Prostate gland (tissue), 2 donors: ENCODE measurements around the gene TXNDC12. TPM values are rescaled to one million over a fixed set of nuclear protein-coding genes. Genes with fewer than 3 reads are reported as not detected.

Experiments
- DNase-seq: peaks from one replicate; pipeline ENCODE4 v3.0.0-alpha.2; 2019; ENCODE audit warnings: low spot score
- H3K27ac ChIP-seq, 2 donors: fragments of 200-600 bp; sonication (generic); 2 replicates each; pipeline ENCODE4 v1.5.1; 2017 to 2019
- H3K27me3 ChIP-seq: fragments of 200-600 bp; sonication (generic); replicated peaks from 2 replicates; pipeline ENCODE4 v1.5.1; 2019; ENCODE audit not compliant: insufficient read depth
- H3K36me3 ChIP-seq, 2 donors: fragments of 200-600 bp; sonication (generic); 1 replicate in 1 of 2; 2 replicates in 1 of 2; pipeline versions ENCODE4 v1.5.1 to v1.8.1; 2017 to 2019
- H3K4me1 ChIP-seq: fragments of 200-600 bp; sonication (generic); replicated peaks from 2 replicates; pipeline ENCODE4 v1.5.1; 2019
- H3K4me3 ChIP-seq, 2 donors: fragments of 200-600 bp; sonication (generic); 2 replicates each; pipeline ENCODE4 v1.5.1; 2017 to 2019
- H3K9me3 ChIP-seq: fragments of 200-600 bp; sonication (generic); 2 replicates; pipeline ENCODE4 v1.5.1; 2017
- POLR2A ChIP-seq: fragments of 450-650 bp; IDR thresholded peaks from one replicate; pipeline ENCODE4 v1.6.1; 2016; ENCODE audit warnings: antibody characterized with exemption, mild to moderate bottlenecking
- POLR2AphosphoS5 ChIP-seq: sonication (generic); formaldehyde crosslinking; IDR thresholded peaks from one replicate; pipeline ENCODE4 v1.6.1; 2017; ENCODE audit warnings: antibody characterized with exemption
- WGBS: methylation state at CpG from one replicate; pipeline ENCODE4 v1.1.5; 2018; 5-methylcytosine and 5-hydroxymethylcytosine counted together
- intact Hi-C: fragments of 100-400 bp; cut with DNase I; formaldehyde crosslinking; loops from one replicate; pipeline ENCODE4 v1.14.2; 2022
- total RNA-seq, 2 donors: library from RNA; depleted of rRNA; stranded (reverse); fragments of >200 nt; gene quantifications; one replicate each; pipeline ENCODE4 v1.1.0, GENCODE V29; 2016
- TF ChIP-seq, protein P1 (sequence below), 4 experiments: fragments of 200-600 bp in 2 of 4; fragments of 450-650 bp in 2 of 4; sonication (generic) in 2 of 4; IDR thresholded peaks; 1 replicate in 3 of 4; 2 replicates in 1 of 4; pipeline ENCODE4 v1.5.1; 2016 to 2019; ENCODE audit warnings: antibody characterized with exemption in 4 of 4, mild to moderate bottlenecking in 2 of 4, moderate library complexity in 2 of 4

TXNDC12 gene
- total RNA-seq, 2 donors from 2014 or later, result 46.1 to 70.6 TPM

DNA sequence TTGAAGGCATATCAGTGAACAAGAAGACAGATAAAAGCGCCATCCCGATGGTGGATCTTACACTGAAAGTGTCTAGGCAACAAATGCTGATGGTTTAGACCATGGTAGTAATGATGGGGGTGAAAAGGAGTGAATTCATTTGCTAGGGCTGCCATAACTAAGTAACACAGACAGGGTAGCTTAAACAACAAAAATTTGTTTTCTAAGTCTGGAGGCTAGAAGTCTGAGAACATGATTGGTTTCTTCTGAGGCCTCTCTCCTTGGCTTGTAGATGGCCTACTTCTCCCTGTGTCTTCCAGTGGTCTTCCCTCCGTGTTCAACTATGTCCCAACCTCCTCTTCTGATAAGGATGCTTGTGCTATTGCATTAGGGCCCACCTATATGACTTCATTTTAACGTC lies 51.1 kb downstream of the TXNDC12 start:
- Histone ChIP-seq H3K9me3 (no peaks in the 10 kb centered on the region), H3K4me1 (no peaks in the 10 kb centered on the region), H3K27me3 (no peaks in the 10 kb centered on the region), H3K27ac (no peak overlapping the region), H3K4me3 (no peak overlapping the region), H3K36me3 (no peaks in the 10 kb centered on the region)
- intact Hi-C loops, result loop anchor here (5.0 kb wide), 1 partner anchor 107 kb away; no protein-coding TSS in a partner anchor
- TF ChIP-seq POLR2AphosphoS5 (no peak), POLR2A (no peak)
- TF ChIP-seq, protein P1, sequence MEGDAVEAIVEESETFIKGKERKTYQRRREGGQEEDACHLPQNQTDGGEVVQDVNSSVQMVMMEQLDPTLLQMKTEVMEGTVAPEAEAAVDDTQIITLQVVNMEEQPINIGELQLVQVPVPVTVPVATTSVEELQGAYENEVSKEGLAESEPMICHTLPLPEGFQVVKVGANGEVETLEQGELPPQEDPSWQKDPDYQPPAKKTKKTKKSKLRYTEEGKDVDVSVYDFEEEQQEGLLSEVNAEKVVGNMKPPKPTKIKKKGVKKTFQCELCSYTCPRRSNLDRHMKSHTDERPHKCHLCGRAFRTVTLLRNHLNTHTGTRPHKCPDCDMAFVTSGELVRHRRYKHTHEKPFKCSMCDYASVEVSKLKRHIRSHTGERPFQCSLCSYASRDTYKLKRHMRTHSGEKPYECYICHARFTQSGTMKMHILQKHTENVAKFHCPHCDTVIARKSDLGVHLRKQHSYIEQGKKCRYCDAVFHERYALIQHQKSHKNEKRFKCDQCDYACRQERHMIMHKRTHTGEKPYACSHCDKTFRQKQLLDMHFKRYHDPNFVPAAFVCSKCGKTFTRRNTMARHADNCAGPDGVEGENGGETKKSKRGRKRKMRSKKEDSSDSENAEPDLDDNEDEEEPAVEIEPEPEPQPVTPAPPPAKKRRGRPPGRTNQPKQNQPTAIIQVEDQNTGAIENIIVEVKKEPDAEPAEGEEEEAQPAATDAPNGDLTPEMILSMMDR (IDR thresholded peaks at IDR 0.05), result no peak
- 57% methylated on average over 4 of the region's 4 CpGs for WGBS
- DNase-seq, result no peak

DNA sequence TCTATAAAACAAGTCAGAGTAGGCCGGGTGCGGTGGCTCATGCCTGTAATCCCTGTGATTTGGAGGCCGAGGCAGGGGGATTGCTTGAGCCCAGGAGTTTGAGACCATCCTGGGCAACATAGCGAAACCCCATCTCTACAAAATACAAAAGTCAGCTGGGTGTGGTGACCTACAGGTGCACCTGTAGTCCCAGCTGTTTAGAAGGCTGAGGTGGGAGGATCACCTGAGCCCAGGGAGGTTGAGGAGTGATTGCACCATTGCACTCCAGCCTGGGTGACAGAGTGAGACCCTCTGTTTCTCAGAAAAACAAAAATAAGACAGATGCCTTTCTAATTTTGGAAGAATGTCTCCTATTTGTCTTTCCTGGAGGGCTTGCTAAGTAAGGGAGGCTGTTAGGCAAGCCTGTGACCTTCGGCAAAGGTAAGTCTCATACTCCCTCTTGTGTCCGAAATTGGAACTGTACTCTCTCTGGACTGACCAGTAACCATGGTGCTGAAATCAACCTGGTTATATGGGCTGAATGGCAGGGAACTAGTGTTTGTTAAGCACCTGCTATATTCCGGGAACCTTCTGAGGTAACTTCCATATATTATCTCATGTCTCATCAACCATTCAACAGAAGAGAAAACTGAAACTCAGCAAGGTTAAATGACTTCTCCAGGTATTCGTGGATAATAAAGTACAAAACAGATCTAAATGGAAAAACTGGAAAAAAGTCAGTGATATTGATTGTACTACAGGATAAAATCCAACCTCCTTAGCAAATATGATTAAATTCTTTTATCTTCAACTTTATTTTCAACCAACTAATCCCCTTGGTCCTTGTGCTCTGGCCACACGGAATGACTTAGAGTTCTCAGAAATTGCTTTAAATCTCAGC lies 52.7 kb downstream of the TXNDC12 start:
- intact Hi-C loops, result loop anchor here (5.0 kb wide), 1 partner anchor 105 kb away; no protein-coding TSS in a partner anchor
- Histone ChIP-seq H3K9me3 (no peaks in the 10 kb centered on the region), H3K27ac (no peak overlapping the region), H3K36me3 (no peaks in the 10 kb centered on the region), H3K4me1 (no peaks in the 10 kb centered on the region), H3K27me3 (no peaks in the 10 kb centered on the region), H3K4me3 (no peak overlapping the region)
- DNase-seq, result peak; percentile 88
- TF ChIP-seq POLR2A (no peak), POLR2AphosphoS5 (peak; percentile 59)
- TF ChIP-seq, protein P1 (IDR thresholded peaks at IDR 0.05), result peak; percentile 83 to 94 (median 88)
- WGBS, result 55% methylated on average over 9 of the region's 9 CpGs

DNA sequence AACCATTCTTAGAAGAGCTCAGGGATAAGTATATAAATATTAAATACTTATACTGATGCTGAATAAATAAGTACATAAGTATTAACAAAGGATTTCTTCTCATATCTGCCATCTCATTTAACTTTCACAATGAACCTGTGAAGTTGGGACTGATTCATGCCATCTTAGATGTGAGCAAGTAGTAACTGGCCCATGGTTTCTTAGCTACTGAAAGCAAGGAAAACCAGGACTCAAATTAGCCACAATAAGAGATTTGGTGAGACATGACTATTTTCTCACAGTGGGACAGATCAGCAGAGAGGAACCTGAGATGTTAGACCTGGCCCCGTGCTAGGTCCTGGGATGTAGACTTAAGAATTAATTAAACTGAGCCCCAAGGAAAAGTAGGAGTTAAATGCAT lies 56.3 kb downstream of the TXNDC12 start:
- no peak overlapping the region for H3K4me3 ChIP-seq
- intact Hi-C loops, result no loop called here
- TF ChIP-seq POLR2A (no peak), POLR2AphosphoS5 (no peak)
- TF ChIP-seq, protein P1 (IDR thresholded peaks at IDR 0.05), result no peak
- no peaks in the 10 kb centered on the region for H3K4me1 ChIP-seq
- DNase-seq, result no peak
- H3K36me3 ChIP-seq, result no peaks in the 10 kb centered on the region
- H3K27me3 ChIP-seq, result no peaks in the 10 kb centered on the region
- no peak overlapping the region for H3K27ac ChIP-seq
- 88% methylated on average over 1 of the region's 1 CpG for WGBS
- H3K9me3 ChIP-seq, result no peaks in the 10 kb centered on the region

DNA sequence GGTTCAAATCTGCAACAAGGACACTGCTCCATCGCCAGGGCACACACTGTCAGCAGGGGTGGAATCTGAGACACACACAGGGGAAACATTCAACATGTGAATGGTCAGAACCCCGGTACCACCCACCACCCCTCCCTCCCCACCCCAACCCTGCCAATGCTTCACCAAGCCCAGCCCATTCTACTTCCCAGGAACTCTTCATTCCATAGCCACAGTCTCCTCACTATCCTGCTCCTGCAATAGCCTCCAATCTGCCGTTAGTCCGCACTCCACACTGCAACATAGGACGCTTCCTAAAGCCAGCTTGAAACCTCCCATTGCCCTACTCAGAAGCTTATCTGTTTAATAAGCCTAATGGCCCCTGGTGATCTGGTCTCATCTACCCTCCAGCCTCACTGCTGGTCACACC lies 57.0 kb downstream of the TXNDC12 start:
- TF ChIP-seq POLR2AphosphoS5 (no peak), POLR2A (no peak)
- TF ChIP-seq, protein P1 (IDR thresholded peaks at IDR 0.05), result no peak
- DNase-seq, result no peak
- H3K4me1 ChIP-seq, result no peaks in the 10 kb centered on the region
- H3K36me3 ChIP-seq, result no peaks in the 10 kb centered on the region
- H3K27me3 ChIP-seq, result no peaks in the 10 kb centered on the region
- no peak overlapping the region for H3K27ac ChIP-seq
- no peaks in the 10 kb centered on the region for H3K9me3 ChIP-seq
- 49% methylated on average over 5 of the region's 5 CpGs for WGBS
- no peak overlapping the region for H3K4me3 ChIP-seq
- intact Hi-C loops, result no loop called here
